ENCODE measurements around the gene OSBP.

- TF ChIP-seq CTCF (IDR thresholded peaks at IDR 0.05; ENCODE audit: low read length), result no peak
- no peak for TF ChIP-seq EZH2 (IDR thresholded peaks at IDR 0.05; ENCODE audit: borderline replicate concordance, low read length)
Measured at GRCh38 chr11:59625703-59626102, 10.1 kb upstream of the OSBP start.

Measured in OCI-LY1 (cell line).